ENCODE measurements around the gene CRB2. TPM values are rescaled to one million over a fixed set of nuclear protein-coding genes. Genes with fewer than 3 reads are reported as not detected.

Gene CRB2
- total RNA-seq, 1 experiment from 2014 or later, result 0.08 TPM

DNA sequence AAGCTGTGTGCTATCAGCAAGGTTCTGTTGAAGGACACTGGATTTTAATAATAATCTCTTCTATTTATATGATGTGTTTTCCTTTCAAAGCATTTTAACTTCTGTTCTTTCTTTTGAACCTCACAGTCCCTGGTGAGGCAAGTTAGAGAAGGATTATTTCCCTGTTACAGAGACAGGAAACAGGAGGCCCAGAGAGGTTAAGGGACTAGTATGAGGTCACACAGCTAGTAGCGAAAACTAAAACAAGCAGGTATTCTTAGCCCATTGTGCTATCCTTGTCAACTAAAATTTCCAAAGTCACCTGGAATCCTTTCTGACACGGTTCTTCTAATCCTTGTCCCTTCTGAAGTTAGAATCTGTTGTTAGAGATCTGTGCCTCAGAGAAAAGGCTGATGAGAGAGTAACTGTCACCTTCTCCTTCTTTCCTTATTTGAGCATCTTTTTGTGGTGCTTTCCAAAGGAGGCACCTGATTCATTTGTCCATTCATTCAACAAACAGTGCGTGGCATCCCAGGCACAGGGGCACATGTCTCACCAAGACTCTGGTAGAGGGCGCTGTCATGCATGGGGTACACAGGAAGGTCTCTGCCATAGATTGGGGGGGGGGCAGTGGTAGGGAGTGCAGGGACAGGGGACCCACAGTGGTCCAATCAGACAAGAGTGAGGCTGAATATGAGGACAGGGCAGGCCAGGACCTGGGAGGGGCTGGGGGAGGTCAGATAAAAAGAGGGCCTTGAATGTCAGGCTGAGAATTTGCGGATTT lies 61.5 kb downstream of the CRB2 start:
- H3K27ac ChIP-seq, result no peak overlapping the region
- no peaks in the 10 kb centered on the region for H3K36me3 ChIP-seq
- H3K27me3 ChIP-seq, result no peaks in the 10 kb centered on the region
- DNase-seq, result no peak
- no peak overlapping the region for H3K4me3 ChIP-seq
- H3K9me3 ChIP-seq (replicated peaks), result no peaks in the 10 kb centered on the region
- H3K4me1 ChIP-seq, result no peaks in the 10 kb centered on the region

DNA sequence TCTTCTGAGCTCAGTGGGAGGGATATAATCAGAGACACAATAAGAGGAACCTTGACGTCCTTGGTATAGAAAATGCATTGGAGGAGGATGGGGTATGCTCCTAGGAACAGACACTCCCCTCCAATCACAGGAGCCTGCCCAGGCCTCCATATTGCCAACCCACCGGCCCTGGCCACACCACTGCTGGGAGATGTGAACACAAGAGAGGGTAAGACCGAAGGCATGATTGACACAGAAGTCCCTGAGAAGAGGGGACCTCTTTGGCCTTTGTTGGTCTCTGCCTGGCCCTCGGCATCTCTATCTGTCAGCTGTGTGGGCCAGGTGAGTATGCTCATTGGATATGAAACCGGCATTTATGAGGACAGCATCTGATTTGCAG lies 62.0 kb downstream of the CRB2 start:
- Histone ChIP-seq H3K36me3 (no peaks in the 10 kb centered on the region), H3K4me3 (no peak overlapping the region), H3K27ac (no peak overlapping the region), H3K27me3 (no peaks in the 10 kb centered on the region), H3K4me1 (no peaks in the 10 kb centered on the region), H3K9me3 (replicated peaks) (no peaks in the 10 kb centered on the region)
- DNase-seq, result no peak

GRCh38 chr9:123418506-123418905 lies 62.5 kb downstream of the CRB2 start:
- H3K9me3 ChIP-seq (replicated peaks), result no peaks in the 10 kb centered on the region
- no peak for DNase-seq
- no peak overlapping the region for H3K4me3 ChIP-seq
- H3K4me1 ChIP-seq, result no peaks in the 10 kb centered on the region
- H3K36me3 ChIP-seq, result no peaks in the 10 kb centered on the region
- H3K27me3 ChIP-seq, result no peaks in the 10 kb centered on the region
- no peak overlapping the region for H3K27ac ChIP-seq

- H3K4me1 ChIP-seq, result no peaks in the 10 kb centered on the region
- no peak for DNase-seq
- no peaks in the 10 kb centered on the region for H3K27me3 ChIP-seq
- no peaks in the 10 kb centered on the region for H3K9me3 ChIP-seq (replicated peaks)
- H3K4me3 ChIP-seq, result no peak overlapping the region
- H3K27ac ChIP-seq, result no peak overlapping the region
- no peaks in the 10 kb centered on the region for H3K36me3 ChIP-seq
Observed at GRCh38 chr9:123419091-123419490, 63.1 kb downstream of the CRB2 start.

DNA sequence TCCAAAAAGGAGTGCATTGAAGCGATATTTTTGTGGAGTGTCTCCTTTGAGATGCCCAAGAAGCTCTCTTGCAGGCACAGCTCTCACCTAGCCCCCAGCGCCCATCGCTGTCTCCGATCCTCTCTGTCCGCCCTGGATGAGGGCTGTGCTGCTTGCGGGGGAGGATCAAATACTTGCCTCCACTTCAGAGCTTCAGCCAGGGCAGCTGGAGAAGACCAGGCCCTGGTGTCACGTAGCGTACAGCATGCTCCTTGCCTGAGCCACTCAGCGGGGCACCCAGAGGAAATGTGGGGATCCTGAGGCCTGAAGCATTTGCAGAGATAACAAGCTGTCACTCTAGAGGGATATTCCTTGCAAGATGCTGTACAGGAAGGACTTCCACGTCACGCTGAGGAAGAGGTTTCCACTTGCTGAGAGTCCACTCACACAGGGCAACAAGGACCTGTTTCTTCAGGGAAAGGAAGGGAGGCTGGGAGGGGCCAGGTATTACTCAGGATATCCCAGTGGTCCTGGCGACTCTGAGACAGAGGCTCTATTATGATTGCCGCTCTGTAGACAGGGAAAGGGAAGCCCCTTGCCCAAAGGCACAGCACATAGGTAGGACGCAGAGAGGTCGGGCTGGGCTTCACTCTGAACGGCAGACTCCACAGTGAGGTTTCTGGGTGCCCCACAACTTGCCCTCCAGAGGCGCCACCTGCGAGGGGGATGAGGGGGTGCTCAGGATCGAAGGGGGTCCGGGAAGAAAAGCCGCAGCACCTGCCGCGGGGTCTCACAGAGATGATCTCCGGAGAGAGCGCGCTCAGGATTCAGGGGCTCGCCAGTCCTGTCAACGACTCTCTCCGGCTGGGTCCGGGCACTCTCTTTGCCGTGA lies 64.0 kb downstream of the CRB2 start:
- no peaks in the 10 kb centered on the region for H3K9me3 ChIP-seq (replicated peaks)
- H3K36me3 ChIP-seq, result no peaks in the 10 kb centered on the region
- no peak for DNase-seq
- H3K4me1 ChIP-seq, result no peaks in the 10 kb centered on the region
- H3K27me3 ChIP-seq, result no peaks in the 10 kb centered on the region
- H3K27ac ChIP-seq, result no peak overlapping the region
- no peak overlapping the region for H3K4me3 ChIP-seq

GRCh38 chr9:123420592-123421111 lies 64.7 kb downstream of the CRB2 start:
- Histone ChIP-seq H3K9me3 (replicated peaks) (no peaks in the 10 kb centered on the region), H3K27ac (no peak overlapping the region), H3K27me3 (no peaks in the 10 kb centered on the region), H3K4me3 (no peak overlapping the region), H3K36me3 (no peaks in the 10 kb centered on the region), H3K4me1 (no peaks in the 10 kb centered on the region)
- DNase-seq, result no peak

DNA sequence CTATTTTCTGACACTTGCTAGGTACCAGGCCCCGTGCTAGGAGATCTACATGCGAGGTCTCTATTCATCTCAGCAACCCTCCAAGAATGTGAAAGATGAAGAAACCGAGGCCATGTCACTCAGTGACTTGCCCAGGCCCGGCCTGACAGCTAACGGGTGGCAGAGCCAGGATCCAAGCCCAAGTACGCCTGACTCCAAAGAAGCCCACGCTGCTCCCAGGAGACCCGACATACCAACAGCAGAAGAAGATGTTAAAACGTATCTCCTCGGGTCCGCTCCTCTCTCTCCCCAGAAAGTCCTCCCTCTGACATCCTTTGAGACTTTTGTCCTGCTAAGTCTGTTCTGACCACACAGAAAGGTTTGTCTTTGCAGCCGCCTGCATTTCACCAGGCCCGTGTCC lies 65.2 kb downstream of the CRB2 start:
- Histone ChIP-seq H3K36me3 (no peaks in the 10 kb centered on the region), H3K4me3 (no peak overlapping the region), H3K27me3 (no peaks in the 10 kb centered on the region), H3K4me1 (no peaks in the 10 kb centered on the region), H3K27ac (no peak overlapping the region), H3K9me3 (replicated peaks) (no peaks in the 10 kb centered on the region)
- no peak for DNase-seq

DNA sequence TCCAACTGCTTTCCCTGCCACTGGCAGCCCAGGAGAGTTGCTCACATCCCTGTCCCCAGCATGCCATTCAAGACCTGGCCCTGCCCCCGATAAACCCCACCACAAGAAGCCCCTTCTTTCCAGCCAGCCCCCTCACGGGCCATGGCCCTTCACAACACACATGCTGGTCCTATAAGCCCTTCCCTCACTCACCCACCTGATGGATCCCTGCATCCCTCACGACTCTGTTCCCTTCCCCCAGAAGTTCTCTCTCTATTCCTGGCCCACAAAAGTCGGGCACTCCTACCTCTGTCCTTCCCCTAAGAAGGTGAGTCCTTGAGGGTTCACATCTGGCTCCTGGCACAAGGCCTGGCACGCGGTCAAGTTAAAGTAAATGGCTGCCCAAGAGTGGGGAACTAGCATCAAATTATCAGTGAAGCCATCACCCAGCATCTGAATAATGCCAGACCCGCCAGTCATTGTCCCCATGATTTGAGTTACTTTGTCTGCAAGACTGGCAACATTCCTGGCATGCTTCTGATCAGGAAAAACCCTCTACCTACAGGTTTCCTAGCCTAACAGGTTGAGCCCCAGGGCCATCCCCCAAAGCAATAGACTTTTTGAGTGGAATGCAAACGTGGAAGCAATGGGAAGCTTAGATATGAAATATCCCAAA lies 65.9 kb downstream of the CRB2 start:
- no peaks in the 10 kb centered on the region for H3K36me3 ChIP-seq
- no peaks in the 10 kb centered on the region for H3K4me1 ChIP-seq
- H3K27ac ChIP-seq, result no peak overlapping the region
- H3K27me3 ChIP-seq, result no peaks in the 10 kb centered on the region
- DNase-seq, result no peak
- H3K9me3 ChIP-seq (replicated peaks), result no peaks in the 10 kb centered on the region
- H3K4me3 ChIP-seq, result no peak overlapping the region

DNA sequence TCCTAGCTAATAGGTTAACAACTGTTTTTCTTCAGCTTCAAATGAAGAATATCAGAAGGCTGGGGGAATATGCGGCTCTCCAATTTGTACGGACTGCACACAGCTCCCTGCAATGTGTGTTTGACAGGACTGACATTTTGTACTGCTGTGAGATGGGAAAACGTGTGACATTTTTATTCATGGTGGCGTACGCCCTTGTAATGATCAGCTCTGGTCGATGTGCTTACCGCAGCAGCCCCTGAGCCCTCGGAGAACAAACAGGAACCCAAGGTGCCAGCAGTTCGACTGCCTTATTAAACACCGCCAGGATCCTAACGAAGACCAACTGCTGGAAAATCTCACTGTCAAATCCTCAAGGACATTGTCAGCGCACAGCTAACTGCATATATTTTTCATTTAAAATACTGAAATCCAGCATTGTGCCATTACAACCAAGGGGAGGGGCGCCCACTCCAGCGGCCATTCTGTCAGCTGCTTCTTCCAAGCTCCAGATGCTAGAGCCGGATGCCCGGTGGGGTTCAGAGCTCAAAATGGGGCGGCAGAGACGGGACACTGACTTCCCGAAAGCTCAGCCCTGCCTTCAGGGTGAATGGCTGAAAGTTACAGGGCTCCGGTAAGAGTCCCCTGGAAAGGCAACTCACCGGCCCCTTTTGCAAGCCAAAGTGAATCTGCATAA lies 66.8 kb downstream of the CRB2 start:
- H3K27ac ChIP-seq, result no peak overlapping the region
- H3K4me1 ChIP-seq, result no peaks in the 10 kb centered on the region
- no peaks in the 10 kb centered on the region for H3K27me3 ChIP-seq
- DNase-seq, result no peak
- H3K4me3 ChIP-seq, result no peak overlapping the region
- no peaks in the 10 kb centered on the region for H3K9me3 ChIP-seq (replicated peaks)
- no peaks in the 10 kb centered on the region for H3K36me3 ChIP-seq

DNA sequence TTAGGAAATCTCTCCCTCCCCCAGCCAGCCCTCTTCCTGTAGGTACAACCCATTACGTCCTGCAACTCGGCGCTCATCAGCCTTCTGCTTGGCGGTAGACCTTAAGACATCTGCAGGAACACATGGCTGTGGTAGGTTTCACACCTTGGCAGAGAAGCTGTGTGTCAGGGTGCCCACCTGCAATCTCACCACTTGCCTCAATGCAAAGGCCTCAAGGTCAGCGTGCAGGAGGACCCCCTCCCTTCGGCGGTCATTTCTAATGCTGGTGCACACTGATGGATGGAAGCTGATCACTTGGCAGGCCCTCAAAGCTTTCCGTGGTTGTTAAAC lies 67.3 kb downstream of the CRB2 start:
- H3K36me3 ChIP-seq, result no peaks in the 10 kb centered on the region
- no peak overlapping the region for H3K27ac ChIP-seq
- H3K27me3 ChIP-seq, result no peaks in the 10 kb centered on the region
- no peaks in the 10 kb centered on the region for H3K4me1 ChIP-seq
- H3K9me3 ChIP-seq (replicated peaks), result no peaks in the 10 kb centered on the region
- no peak for DNase-seq
- H3K4me3 ChIP-seq, result no peak overlapping the region

- H3K4me1 ChIP-seq, result no peaks in the 10 kb centered on the region
- no peak overlapping the region for H3K27ac ChIP-seq
- no peaks in the 10 kb centered on the region for H3K27me3 ChIP-seq
- H3K4me3 ChIP-seq, result no peak overlapping the region
- no peaks in the 10 kb centered on the region for H3K9me3 ChIP-seq (replicated peaks)
- no peak for DNase-seq
- H3K36me3 ChIP-seq, result no peaks in the 10 kb centered on the region
Observed at GRCh38 chr9:123424131-123424530, 68.1 kb downstream of the CRB2 start.

DNA sequence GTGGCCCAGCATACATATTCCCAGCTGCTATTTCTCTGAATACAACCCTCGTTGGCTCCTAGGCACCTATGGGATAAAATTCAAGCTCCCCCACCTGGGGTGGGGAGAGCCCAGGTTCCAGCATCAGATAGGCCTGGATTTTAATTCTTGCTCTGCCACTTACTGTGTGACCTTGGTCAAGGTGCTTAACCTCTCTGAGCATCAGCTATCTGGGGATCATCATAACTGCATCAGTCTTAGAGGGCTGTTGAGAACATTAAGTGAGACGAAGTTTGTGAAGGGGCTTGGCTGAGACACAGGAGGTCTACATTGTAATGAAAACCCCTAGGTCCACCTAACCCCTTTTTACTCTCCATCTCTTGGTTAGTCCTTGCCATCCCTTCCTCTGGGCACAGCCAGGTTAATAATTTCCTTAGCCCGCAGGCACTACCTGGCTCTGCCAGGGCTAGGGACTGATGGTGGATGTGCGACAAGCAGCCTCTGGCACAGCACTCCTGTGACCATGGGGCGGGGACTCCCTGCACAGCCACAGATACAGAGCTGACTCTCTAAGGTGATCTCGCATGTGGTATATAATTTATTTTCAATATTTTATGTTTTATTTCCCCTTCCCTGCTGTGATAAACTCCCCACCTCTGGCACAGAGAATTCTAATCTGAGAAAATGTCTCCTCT lies 68.7 kb downstream of the CRB2 start:
- no peak overlapping the region for H3K4me3 ChIP-seq
- H3K9me3 ChIP-seq (replicated peaks), result no peaks in the 10 kb centered on the region
- H3K4me1 ChIP-seq, result no peaks in the 10 kb centered on the region
- no peaks in the 10 kb centered on the region for H3K27me3 ChIP-seq
- H3K36me3 ChIP-seq, result peaks cover 2% of the 10 kb centered on the region; the same call in 1 of the 2 replicates
- DNase-seq, result no peak
- H3K27ac ChIP-seq, result no peak overlapping the region

GRCh38 chr9:123425261-123425821 lies 69.3 kb downstream of the CRB2 start:
- Histone ChIP-seq H3K4me1 (no peaks in the 10 kb centered on the region), H3K4me3 (no peak overlapping the region), H3K27me3 (no peaks in the 10 kb centered on the region), H3K36me3 (peaks cover 9% of the 10 kb centered on the region; the same call in 1 of the 2 replicates), H3K27ac (no peak overlapping the region), H3K9me3 (replicated peaks) (no peaks in the 10 kb centered on the region)
- DNase-seq, result no peak

DNA sequence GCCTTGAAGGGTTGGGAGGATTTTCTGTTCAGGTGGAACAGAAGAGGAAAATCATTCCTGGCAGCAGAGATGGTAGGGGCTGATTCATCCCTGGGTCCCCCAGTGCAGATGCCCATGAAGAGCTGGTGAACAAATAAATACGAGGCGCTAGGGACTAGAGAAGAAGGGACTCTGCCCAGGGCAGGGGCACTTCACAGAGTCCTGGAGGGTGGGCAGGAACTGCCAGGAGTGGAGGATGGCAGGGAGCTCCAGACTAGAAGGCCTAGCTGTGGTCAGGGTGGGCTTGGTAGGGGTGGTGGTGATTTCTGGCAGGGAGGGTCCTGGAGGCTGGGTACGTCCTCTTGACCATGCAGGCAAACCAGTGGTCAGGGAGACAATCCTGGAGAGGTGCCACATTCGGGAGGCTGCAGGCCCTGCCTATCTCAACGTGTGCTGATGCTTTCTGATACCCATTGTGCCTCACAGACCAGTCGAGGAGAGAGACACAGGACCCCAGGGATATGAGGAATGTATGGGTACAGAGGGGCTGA lies 69.9 kb downstream of the CRB2 start:
- no peaks in the 10 kb centered on the region for H3K4me1 ChIP-seq
- H3K9me3 ChIP-seq (replicated peaks), result no peaks in the 10 kb centered on the region
- no peaks in the 10 kb centered on the region for H3K27me3 ChIP-seq
- H3K27ac ChIP-seq, result no peak overlapping the region
- peaks cover 9% of the 10 kb centered on the region; the same call in 1 of the 2 replicates for H3K36me3 ChIP-seq
- DNase-seq, result no peak
- H3K4me3 ChIP-seq, result no peak overlapping the region

Measured in SJCRH30 (cell line).